GM12892 (cell line): Measurements from ENCODE around the gene HOXD8.

Experiments
- POLR2A ChIP-seq: IDR thresholded peaks from 2 replicates; pipeline ENCODE4 v1.6.1; 2011; ENCODE audit warnings: low read depth, low read length, control low read depth
- POLR2AphosphoS5 ChIP-seq: IDR thresholded peaks from 2 replicates; pipeline ENCODE4 v1.6.1; 2011; ENCODE audit warnings: low read depth, low read length, control low read depth
- TAF1 ChIP-seq: IDR thresholded peaks from 2 replicates; pipeline ENCODE4 v1.6.1; 2011; ENCODE audit warnings: low read depth, mild to moderate bottlenecking, control low read depth, low read length, borderline replicate concordance

GRCh38 chr2:176135035-176135440 is 5.5 kb downstream of the HOXD8 start:
- TF ChIP-seq POLR2A (no peak), TAF1 (no peak), POLR2AphosphoS5 (no peak)
